ENCODE measurements around the gene PTPRT. TPM values are rescaled to one million over a fixed set of nuclear protein-coding genes. Genes with fewer than 3 reads are reported as not detected.

PTPRT gene
- polyA plus RNA-seq, 1 of the 3 experiments (the other 2 are of a cell fraction) = not detected

DNA sequence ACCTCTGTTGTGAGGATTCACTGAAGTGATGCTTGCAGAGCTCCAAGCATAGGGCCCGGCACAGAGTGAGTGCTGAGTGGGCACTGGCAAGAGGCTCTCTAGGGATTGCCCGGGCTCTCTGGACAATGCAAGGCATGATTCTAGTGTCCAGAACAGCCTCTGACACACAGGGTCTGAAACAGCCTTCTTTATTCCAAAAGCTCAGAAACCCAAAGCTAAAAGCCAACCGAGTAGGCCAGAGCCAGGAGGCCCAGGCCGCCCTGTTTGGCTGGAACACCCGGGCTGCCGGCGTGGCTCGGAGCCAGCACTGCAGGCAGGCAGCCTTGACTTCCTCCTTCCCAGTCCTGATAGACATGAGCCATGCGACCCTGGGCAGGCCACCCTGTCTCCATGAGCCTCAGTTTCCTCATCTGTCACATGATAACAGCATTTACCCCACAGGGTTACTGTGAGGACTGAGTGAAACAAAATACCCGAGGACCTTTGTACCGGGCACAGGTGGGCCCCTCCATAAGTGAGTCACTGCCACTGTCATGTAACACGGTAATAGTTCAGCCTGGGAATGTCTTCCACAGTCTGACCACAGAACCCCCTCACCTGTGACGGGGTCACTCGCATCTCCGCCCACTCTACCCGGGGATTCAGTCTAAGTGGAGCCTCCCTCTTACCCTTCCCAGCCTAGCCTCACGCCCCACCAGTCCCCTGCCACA, 51.5 kb downstream of the PTPRT start (continued):
- TF ChIP-seq, protein P1, sequence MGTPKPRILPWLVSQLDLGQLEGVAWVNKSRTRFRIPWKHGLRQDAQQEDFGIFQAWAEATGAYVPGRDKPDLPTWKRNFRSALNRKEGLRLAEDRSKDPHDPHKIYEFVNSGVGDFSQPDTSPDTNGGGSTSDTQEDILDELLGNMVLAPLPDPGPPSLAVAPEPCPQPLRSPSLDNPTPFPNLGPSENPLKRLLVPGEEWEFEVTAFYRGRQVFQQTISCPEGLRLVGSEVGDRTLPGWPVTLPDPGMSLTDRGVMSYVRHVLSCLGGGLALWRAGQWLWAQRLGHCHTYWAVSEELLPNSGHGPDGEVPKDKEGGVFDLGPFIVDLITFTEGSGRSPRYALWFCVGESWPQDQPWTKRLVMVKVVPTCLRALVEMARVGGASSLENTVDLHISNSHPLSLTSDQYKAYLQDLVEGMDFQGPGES (IDR thresholded peaks at IDR 0.05; ENCODE audit: low read depth, low read length) = no peak
- no peak for TF ChIP-seq RXRA (IDR thresholded peaks at IDR 0.05; ENCODE audit: borderline replicate concordance, low read depth)
- TF ChIP-seq, protein P2, sequence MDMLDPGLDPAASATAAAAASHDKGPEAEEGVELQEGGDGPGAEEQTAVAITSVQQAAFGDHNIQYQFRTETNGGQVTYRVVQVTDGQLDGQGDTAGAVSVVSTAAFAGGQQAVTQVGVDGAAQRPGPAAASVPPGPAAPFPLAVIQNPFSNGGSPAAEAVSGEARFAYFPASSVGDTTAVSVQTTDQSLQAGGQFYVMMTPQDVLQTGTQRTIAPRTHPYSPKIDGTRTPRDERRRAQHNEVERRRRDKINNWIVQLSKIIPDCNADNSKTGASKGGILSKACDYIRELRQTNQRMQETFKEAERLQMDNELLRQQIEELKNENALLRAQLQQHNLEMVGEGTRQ (IDR thresholded peaks at IDR 0.05; ENCODE audit: borderline replicate concordance, low read depth, low read length) = no peak

DNA sequence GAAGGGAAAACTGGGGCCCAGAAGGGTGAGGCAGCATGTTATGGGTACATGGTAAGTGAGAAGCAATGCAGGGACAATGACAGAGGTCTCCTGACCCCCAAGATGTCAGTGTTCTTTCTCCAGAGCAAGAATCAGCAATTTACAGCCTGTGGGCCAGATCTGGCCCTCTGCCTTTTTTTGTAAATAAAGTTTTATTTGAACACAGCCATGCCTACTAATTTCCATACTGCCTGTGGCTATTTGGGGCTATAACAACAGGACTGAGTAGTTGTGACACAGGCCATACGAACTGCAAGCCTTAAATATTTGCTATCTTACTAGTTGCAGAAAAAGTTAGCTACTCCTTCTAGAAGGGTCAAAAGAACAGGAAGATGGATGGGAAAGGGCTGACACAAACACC, 52.5 kb downstream of the PTPRT start:
- Histone ChIP-seq H3K79me2 (ENCODE audit: insufficient read depth) (no peaks in the 10 kb centered on the region), H4K20me1 (ENCODE audit: insufficient read depth) (no peaks in the 10 kb centered on the region), H3K9ac (no peak overlapping the region), H3K36me3 (replicated peaks in 1 of 2; ENCODE audit: control insufficient read depth in 1 of 2, insufficient read depth in 2 of 2, low read length in 1 of 2) (no peaks in the 10 kb centered on the region), H3K9me2 (no peaks in the 10 kb centered on the region), H3K27me3 (ENCODE audit: insufficient read depth) (no peaks in the 10 kb centered on the region), H3K27ac (ENCODE audit: low read depth in 2 of 2, low read length in 1 of 2) (no peak overlapping the region), H3K9me3 (no peaks in the 10 kb centered on the region; the same call in 1 of the 2 replicates), H2AFZ (ENCODE audit: low read depth) (no peak overlapping the region), H3K4me2 (no peak overlapping the region), H3K4me3 (ENCODE audit: low read depth in 2 of 2, low read length in 1 of 2) (no peak overlapping the region), H3F3A (replicated peaks; ENCODE audit: insufficient read depth) (no peaks in the 10 kb centered on the region), H3K4me1 (ENCODE audit: control insufficient read depth in 1 of 2, insufficient read depth in 2 of 2, low read depth in 1 of 2, low read length in 1 of 2) (no peaks in the 10 kb centered on the region)
- ChIA-PET CTCF (no interaction called here), POLR2A (no interaction called here)
- 8% methylated on average over 1 of the region's 1 CpG for WGBS (ENCODE audit: low lambda C conversion rate)
- DNase-seq = no peak
- TF ChIP-seq SMC3 (IDR thresholded peaks at IDR 0.05; ENCODE audit: low read depth, low read length) (no peak), RCOR1 (IDR thresholded peaks at IDR 0.05; ENCODE audit: low read length) (no peak), TCF12 (IDR thresholded peaks at IDR 0.05) (no peak), GATA2 (CRISPR knock-in tag; IDR thresholded peaks at IDR 0.05) (no peak), FOXJ3 (CRISPR knock-in tag; IDR thresholded peaks at IDR 0.05) (no peak), PBX3 (IDR thresholded peaks at IDR 0.05) (no peak), MEF2A (IDR thresholded peaks at IDR 0.05; ENCODE audit: borderline replicate concordance, low read depth) (no peak), RFX5 (IDR thresholded peaks at IDR 0.05; ENCODE audit: low read length) (no peak), TAF1 (IDR thresholded peaks at IDR 0.05; ENCODE audit: borderline replicate concordance, low read depth, low read length) (no peak), RAD21 (IDR thresholded peaks at IDR 0.05; ENCODE audit: low read length) (no peak), YY1 (IDR thresholded peaks at IDR 0.05; ENCODE audit: low read depth) (no peak), MAX (IDR thresholded peaks at IDR 0.05; ENCODE audit: low read depth) (no peak), NFIC (IDR thresholded peaks at IDR 0.05; ENCODE audit: borderline replicate concordance) (no peak)
- TF ChIP-seq, protein P2 (IDR thresholded peaks at IDR 0.05; ENCODE audit: borderline replicate concordance, low read depth, low read length) = no peak

Data from SK-N-SH (cell line).